Measurements from ENCODE around the gene GYS2.
"Not testable (repeated sequence)": the region's sequence is repeated elsewhere in the genome, so short reads cannot be mapped to it uniquely, and the experiment has no call there.

GYS2 gene

DNA sequence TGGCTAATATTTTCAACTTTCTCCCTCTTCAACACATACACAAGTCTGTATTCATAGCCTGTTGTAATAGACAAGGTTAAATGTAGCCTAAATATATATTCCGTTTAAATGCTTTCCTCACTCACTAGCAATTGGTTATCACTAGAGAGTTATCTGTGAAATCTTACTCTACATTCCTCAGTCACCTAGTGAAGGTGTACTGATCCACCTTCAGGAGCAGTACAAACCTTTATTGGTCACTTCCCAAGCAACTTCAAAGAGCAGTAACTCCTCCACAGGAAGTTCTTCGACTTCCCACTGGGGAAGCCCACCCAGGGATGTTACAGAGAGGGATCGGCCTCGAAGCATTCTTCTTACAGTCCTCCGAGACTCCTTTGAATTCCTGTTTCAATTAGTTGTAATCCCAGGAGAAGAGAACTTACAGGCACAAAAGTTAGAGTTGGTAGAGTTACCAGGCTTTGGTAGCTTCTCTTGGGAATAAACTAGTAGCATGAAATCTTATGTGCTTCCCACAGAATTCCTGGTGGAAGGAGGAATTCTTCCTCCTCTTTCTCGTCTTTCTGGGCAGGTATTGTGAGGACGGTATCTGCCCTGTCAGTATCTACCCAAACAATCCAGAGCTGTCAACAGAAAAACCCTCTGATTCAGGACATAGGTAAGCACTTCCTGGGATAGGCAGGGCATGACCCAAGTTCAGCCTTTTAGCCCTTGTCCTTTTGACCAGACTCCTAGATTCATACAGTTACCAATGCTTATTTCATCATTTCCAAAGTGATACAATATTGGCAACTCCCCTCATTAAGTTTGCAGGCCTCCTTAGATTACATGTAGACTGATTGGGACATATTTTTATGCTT lies at the start of gene GYS2:
Gene GYS2 (minus strand): TSS at position 603 of the 857 bp plus-strand sequence. CDS start 255 bp downstream, at position 348.
- DNase-seq: no peak

DNA sequence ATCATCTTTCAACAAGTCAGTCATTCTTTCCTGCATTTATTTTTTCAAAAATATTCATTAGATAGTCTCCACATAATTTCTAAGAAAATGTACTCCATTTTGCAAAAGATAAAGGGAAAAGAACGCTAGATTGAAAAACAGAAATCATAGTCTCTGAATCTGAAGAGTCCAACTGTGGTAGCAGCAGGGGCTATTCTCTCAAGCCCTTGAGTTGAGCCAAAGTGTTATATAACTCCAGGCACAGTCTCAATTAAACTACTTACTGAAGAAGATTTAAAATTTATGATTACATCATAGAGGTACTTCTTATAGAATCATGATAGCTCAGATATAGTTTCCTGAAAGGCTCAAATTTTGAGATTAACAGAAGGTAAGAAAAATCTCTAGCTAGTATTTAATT lies 47.2 kb upstream of the GYS2 start:
- DNase-seq: no peak

DNA sequence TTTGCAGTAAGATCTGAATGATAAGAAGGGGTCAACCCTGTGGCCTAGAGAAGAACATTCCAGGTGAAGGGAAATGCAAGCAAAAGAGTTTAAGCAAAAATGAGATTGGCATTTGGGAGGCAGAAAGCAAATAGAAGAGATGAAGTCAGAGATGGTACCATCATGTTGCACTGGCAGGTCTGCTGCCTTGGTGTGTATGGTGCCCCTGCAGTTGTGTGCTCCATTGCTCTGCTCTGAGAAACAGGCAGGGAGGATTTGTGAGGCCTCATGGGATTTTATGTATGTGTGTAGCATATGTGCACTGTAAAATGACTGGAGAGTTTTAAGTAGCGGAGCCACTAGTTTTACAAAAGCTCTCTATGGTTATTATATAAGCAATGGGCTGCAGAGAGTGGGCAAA lies 46.4 kb upstream of the GYS2 start:
- DNase-seq: no peak

DNA sequence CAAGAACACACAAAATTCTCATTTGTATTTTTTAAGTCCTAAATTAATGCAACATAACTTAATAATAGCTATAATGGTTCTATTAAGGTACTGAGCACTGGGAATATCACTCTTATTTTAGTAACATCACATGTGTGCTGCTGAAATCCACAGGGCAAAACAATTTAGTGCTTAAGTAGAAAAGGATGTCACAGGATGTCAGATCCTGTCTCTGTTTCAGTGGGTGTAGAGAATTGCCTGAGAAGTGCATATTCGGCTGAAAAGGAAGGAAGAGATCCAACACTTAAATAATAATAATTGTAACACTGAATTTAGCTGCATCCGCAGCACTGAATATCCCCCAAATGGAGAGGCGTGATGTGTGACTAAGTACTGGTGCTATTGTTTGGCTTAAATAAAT lies 44.4 kb upstream of the GYS2 start:
- no peak for DNase-seq

DNA sequence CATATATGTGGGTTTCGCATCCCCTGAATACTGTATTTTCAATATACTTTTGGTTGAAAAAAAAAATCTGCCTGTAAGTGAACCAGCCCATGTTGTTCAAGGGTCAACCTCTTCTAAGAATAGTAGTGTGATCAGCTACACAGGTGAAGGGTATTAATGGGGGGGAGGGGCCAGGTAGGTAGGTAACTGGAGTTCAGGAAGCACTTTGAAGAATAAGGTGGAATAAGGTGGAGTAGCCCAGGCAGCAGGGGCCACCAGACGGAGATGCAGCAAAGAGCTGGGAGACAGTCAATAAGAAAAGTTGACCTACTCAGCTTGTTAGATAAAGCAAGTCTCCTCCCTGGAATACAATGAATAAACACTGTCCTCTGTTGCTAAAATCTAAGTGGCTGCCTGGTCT lies 43.7 kb upstream of the GYS2 start:
- no peak for DNase-seq

DNA sequence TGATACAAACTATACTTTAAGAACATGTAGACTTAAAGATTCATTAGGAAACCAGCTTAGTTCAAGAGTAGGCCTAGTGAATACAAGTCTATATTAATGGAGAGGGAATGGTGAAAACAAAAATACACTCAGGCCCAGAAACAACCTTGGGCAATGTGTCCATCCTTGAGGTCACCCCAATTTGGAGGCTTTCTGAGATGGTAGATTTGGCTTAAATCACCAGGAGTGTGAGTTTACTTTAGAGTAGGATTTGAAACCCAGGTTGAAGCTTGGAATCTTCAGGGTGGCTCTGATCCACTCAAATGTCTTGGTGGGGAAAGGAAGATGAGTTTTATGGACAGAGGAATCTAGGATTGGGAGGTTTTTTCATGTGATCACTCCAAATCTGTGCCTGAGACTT lies 42.5 kb upstream of the GYS2 start:
- no peak for DNase-seq

DNA sequence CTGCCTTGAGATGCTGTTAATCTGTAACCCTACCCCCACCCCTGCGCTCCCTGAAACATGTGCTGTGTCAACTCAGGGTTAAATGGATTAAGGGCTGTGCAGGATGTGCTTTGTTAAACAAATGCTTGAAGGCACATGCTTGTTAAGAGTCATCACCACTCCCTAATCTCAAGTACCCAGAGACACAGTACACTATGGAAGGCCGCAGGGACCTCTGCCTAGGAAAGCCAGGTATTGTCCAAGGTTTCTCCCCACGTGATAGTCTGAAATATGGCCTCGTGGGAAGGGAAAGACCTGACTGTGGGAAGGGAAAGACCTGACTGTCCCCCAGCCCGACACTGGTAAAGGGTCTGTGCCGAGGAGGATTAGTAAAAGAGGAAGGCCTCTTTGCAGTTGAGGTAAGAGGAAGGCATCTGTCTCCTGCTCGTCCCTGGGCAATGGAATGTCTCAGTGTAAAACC lies 40.4 kb upstream of the GYS2 start:
- not testable (repeated sequence) for DNase-seq

DNA sequence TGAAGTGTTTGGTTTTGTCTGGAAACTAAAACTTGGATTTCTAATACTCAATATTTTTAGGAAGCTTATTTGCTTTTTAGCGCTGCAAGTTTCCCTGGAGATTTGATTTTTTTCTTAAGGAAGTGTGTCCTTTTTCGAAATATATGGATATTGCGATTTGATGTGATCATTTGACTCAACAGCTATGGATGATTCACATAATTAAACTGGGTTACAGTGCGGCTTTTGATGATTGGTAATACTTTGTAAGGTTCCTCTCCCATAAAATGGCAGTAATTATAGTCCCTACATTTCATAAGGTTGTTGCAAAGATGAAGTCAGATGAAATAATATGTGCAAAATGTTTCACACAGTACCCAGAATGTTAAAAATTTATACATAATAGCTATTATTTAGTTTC lies 39.9 kb upstream of the GYS2 start:
- DNase-seq: no peak

DNA sequence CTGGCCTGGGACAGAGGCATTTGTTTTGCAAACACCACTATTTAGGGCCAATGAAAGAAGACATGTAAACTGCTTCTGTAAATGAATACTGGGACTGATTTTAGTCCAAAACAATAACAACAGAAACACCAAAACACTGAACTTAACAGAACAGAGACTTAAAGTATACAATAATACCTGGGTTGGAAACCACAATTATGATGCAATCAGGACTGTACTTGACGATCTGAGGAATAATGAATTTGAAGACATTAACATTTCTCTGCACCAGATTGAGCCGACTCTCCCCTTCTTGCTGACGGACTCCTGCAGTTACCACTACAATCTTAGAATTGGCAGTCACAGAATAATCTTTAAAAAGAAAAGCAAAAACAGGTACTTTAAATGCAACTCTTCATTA lies 39.1 kb upstream of the GYS2 start:
- DNase-seq: no peak

DNA sequence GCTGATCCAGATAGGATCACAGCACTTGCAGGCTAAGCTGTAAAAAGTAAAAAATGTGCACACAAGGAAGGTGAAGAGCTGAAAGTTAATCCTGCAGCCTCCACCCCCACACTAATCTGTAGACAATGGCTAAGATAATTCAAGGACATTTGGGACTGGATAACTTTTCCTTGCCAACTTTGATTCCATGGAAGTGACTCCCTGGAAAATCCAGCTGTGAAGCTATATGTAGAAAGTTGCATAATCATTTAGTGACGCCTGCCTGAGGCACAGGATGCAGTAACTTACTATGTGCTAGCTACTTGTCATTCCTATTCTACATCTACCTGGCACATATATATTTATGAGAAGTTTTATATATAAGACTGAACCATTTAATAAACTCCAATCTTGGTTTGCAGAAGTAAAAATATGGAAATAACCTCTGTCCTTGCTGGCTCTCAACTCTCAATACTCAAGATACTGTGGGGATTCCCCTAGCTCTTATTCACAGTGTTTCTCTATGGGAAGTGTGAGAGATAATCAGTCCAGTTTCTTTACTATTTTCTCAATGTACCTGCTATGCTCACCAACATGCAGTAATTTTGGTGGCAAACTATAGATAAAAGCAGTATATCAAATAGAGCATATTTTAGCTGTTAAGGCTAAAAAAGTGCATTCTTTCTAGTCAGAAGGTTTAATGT lies 38.2 kb upstream of the GYS2 start:
- DNase-seq: no peak

DNA sequence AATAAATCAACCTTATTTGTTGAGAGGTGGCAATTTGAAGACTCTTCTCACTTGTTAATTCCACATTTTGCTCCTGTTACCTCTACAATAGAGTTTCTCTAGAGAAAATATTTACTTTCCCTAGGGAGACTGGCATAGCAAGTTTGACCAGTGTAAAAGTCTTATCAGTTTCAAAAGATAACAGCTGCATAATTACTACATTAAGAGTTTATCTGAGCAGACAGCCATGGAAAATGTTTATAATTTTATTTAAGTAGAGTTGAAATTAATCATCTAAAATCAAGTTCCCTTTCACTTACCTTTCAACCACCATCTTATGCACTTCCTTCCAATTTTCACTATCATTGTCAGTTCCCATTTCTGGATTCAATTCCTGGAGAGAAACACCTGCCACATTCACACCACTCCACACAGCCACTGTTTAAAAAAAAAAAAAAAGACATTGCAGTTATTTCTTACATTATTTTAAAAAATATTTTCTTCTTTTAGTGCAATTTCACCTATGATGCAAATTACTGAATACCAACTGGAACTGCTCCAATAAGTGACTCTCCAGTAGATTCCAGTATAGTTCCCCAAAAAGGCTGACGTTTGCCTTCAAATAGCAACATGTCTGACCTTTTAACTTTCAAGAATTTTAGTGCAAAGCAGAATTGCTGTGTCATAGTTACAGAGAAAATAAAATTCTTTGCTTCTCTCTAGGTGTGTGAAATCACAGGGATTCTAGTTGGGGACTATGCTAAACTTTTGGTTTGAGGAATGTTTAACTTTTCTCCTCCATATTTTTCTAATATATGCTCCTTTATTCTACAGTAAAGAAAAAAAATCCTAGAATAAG lies 33.6 kb upstream of the GYS2 start:
- no peak for DNase-seq

DNA sequence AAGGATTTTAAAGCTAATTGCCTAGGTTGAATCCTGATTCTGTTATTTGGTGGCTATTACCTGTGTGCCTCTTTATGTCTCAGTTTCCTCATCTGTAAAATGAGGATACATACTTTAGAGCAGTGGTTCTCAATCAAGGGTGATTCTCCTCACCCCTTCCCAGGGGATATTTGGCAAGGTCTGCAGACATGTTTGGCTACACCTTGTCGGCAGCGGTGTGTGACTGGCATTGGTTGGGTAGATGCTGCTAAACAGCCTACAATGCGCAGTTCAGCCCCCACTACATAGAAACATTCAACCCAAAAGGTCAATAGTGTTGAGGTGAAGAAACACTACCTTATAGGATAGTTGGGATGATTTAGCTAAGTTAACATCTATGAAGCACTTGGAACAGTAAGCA lies 29.6 kb upstream of the GYS2 start:
- no peak for DNase-seq

DNA sequence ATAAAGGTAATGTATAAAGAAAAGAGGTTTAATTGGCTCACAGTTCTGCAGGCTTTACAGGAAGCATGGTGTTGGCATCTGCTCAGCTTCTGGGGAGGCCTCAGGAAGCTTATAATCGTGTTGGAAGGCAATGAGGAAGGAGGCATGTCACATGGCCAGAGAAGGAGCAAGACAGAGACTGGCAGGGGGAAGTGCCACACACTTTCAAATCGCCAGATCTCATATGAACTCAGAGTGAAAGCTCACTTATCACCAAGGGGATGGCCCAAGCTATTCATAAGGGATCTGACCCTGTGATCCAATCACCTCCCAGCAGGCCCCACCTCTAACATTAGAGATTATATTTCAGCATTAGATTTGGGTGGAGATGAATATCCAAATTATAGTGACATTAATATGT lies 26.7 kb upstream of the GYS2 start:
- DNase-seq: no peak

DNA sequence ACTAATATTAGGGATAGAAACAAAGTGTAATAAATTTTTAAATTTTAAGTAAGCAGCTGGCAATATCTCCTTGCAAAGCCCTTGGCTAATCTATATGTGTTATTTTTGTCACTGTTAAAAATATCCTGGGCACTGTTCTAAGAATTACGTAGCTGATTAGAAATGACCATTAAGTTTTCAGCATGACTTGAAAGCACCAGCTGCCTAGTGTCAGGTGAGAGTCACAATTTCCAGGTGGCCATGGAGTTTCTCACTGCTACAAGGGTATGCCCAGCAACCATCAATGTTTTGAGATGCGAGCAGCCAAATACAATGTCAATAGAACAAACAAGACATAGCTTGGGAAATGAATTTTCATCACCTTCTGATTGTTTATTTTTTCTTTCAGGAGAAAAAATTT lies 23.3 kb upstream of the GYS2 start:
- DNase-seq: no peak

DNA sequence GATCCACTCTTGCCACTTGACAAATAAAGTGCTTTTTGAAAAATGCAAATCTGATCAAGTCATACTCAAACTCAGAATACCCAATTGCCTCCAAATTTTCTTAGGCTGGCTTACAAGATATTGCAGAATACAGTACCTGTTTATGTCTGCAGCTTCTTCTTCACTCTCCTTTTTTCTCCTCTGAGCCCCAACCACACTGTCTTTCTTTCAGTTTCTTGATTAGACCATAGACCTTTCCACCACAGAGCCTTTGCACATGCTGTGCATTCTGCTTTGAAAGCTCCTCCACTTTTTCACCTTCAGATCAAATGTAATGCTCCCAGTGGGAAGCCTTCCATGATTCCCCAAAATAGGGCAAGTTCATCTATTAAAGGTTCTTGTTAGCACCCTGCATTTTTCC lies 13.9 kb upstream of the GYS2 start:
- DNase-seq: no peak

DNA sequence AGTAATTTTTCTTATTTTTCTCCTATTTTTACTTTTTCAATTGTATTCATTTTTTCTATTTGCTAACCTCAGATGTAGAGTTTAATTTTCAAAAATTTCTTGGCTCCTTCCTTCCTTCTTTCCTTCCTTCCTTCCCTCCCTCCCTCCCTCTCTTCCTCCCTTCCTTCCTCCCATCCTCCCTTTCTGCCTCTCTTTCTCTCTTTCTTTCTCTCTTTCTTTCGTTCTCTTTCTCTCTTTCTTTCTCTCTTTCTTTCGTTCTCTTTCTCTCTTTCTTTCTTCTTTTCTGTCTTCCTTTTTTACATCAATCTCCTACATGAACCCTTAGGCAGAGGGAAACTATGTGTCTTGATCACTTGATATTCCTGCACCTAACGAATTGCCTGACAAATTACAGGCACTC lies 12.4 kb upstream of the GYS2 start:
- no peak for DNase-seq

DNA sequence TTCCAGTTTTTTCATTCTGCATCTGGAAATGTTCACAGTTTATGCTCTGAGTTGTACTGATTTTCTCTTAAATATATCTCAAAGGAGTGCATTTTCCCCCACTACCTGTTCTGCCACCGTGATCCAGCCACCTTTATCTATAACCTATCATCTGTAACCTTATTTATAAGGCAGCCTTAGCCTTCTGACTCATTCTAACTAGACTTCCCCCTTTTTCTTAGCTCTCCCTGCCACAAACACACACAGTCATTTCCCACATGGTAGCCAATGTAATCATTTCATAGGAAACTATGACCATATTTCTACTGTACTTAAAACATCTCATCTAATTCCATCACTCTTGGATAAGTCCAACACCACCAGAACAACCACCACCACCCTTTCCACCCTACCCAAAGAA lies 10.8 kb upstream of the GYS2 start:
- no peak for DNase-seq

DNA sequence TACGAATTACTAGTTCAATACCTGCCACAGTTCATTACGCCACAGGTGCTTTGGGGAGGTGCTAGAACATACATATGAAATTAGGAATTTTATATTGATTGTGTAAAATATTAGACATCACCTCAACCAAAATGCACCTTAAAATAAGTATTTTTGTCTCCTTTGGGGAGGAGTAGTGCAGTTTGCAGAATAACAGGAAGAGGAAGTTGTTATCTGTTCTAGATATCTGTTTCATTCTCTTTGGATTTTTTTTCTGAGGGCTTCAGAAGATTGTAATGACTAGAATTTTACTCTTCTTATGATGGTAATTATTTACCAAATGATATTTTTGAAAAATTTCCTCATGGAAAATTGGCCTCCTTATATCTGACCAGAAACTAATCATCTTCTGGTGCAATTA lies 9.9 kb upstream of the GYS2 start:
- DNase-seq: no peak

DNA sequence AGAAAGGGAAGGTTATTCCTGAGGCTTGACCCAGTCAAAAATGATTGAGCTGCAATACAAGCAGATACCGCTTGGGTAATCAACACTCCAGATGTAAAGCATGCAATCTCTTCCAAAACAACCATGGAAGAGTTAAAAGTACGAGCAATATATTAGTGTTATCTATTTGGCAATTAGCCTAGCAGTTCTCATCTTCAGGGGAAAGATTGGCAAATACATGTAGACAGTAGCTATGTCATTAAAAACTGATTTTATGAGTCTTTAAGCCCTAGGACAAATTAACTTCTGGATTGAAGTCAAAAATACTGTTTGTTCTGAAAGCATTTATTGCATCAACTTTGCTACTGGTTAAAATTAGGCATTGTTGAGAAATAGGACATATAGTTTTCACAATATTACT lies 9.3 kb upstream of the GYS2 start:
- DNase-seq: no peak

DNA sequence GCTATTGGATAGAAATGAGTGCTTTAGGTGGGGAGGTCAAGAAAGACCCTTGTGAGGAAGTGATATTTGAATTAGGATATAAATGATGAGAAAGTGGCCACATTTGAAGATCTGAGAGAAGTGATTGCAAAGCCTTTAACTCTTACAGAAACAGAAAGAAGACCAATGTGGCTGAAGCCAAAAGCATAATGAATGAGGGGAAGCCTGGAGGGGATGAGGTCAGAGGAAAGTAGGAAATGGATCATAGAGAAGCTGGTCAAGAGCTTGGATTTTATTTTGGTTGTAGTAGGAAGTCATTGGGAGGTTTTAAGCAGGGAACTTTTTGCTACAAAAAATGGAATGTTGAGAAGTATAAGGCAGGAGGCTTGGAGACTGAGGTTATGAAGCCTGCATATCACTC lies 3.5 kb upstream of the GYS2 start:
- DNase-seq: no peak

DNA sequence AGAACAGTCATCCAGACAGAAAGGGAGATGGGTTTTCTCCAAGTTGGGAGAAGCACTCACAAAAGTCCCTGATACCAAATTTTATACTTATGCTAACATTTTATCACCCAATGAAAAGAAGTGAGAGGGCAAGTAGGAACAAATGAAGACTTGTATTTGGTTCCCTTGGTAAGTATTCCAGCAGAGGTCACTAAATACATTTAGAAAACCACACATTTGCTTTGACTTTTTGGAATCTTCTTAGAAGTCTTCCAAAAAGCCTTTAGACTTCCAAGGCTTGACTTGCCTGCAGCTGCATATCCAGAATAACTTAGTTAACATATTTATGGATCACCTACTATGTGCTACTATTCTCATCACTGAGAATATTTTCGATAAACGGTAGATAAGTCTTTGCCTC lies 3.1 kb upstream of the GYS2 start:
- DNase-seq: no peak

DNA sequence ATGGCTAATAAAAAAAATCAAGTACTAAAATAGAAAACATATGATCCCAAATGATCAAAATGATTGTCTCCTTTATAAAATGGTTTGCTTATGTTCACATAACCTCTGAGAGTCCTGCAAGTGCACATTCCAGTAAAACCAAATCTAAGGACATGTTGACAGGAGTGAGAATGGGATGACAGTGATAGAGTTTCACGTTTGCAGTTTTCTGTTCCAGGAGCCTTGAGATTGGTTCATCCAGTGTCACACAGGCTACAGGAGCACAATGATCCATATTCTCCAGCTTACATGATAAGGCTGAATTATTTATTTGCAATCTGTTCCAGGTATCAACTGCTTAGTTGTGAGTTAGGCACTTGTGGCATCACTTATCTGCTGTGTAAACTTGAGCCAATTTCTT lies 1.5 kb upstream of the GYS2 start:
- no peak for DNase-seq

DNA sequence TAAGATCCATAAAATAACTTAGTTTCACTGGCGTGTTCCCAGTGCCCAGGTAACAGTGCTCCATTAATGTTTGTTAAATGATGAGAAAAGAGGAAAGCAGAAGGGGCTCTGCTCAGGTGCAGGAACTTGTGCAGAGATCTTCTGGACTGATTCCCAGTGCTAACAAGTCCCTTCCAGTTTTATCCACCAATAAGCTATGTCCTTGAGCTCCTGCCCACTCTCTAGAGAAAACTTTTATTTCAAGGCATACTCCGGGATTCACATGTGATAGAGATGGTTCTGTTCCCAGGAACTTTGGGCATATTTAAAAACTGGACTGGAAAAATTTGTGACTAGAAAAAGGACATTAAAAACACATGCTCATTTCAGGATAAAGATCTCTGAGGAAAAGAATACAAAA lies 1.9 kb downstream of the GYS2 start:
- DNase-seq: no peak

DNA sequence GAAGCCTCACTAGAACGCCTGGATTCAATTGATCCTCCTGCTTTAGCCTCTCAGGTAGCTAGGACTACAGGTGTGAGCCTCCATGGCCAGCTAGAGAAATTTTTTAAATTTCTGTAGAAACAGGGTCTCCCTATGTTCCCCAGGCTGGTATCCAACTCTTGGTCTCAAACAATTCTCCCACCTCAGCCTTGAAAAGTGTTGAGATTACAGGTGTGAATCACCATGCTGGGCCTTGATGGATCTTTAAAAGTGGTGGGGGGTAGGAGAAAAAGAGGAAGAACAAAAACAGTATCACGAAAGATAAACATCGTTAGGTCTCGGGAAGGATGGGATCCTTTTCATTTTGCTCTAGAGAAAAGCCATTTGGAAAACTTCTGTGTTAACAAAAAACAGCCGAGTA lies 4.5 kb downstream of the GYS2 start:
- DNase-seq: no peak
